ENCODE results near the gene FAM50B. TPM values are rescaled to one million over a fixed set of nuclear protein-coding genes. Genes with fewer than 3 reads are reported as not detected.

The FAM50B gene
- total and polyA plus RNA-seq, 4 donors: 8.8 to 12.3 (median 11.1) TPM

- H3K9me3 ChIP-seq (ENCODE audit: control insufficient read depth in 4 of 4, low read length in 3 of 4): no peaks in the 10 kb centered on the region
- no peak overlapping the region for H3K27ac ChIP-seq (ENCODE audit: low read depth in 1 of 2, low read length in 2 of 2)
- no peaks in the 10 kb centered on the region for H3K27me3 ChIP-seq (ENCODE audit: control insufficient read depth in 4 of 4, insufficient read depth in 4 of 4, low read length in 3 of 4)
- peaks cover 0 to under 1% (median 0%) of the 10 kb centered on the region in 4 donors for H3K4me1 ChIP-seq (ENCODE audit: control insufficient read depth in 4 of 4, insufficient read depth in 4 of 4, low read length in 3 of 4)
- WGBS: 86% methylated on average over 11 of the region's 11 CpGs
- TF ChIP-seq JUND (IDR thresholded peaks at IDR 0.05): no peak
- TF ChIP-seq ATF3 (IDR thresholded peaks at IDR 0.05): no peak
- TF ChIP-seq MAX (IDR thresholded peaks at IDR 0.05): no peak
- no peak for TF ChIP-seq HNF4A (conservative IDR thresholded peaks at IDR 0.05)
- no peak for TF ChIP-seq YY1 (IDR thresholded peaks at IDR 0.05)
- no peak for TF ChIP-seq RAD21 (IDR thresholded peaks at IDR 0.05)
- no peak for TF ChIP-seq REST (IDR thresholded peaks at IDR 0.05)
- TF ChIP-seq NR2F2 (IDR thresholded peaks at IDR 0.05): no peak
- no peak for TF ChIP-seq SP1 (IDR thresholded peaks at IDR 0.05)
- TF ChIP-seq RXRA (IDR thresholded peaks at IDR 0.05): no peak
- TF ChIP-seq FOXA1 (IDR thresholded peaks at IDR 0.05): no peak
- TF ChIP-seq HNF4G (IDR thresholded peaks at IDR 0.05): no peak
- no peak for TF ChIP-seq CTCF (IDR thresholded peaks at IDR 0.05; ENCODE audit: low read depth, low read length, missing input control)
- no peak for TF ChIP-seq FOXA2 (IDR thresholded peaks at IDR 0.05)
- TF ChIP-seq TAF1 (conservative IDR thresholded peaks at IDR 0.05): no peak
- TF ChIP-seq GABPA (IDR thresholded peaks at IDR 0.05 in 1 of 2, conservative IDR thresholded peaks at IDR 0.05 in 1 of 2): no peak
- H3K36me3 ChIP-seq (ENCODE audit: control insufficient read depth in 4 of 4, insufficient read depth in 3 of 4, low read depth in 1 of 4, low read length in 3 of 4): no peaks in the 10 kb centered on the region
- no peak overlapping the region for H3K9ac ChIP-seq (ENCODE audit: low read depth in 1 of 2, low read length in 2 of 2)
- no peak for DNase-seq (ENCODE audit: low spot score)
- H3K4me3 ChIP-seq (ENCODE audit: low read depth in 1 of 3, low read length in 3 of 3): no peak overlapping the region
Measured at GRCh38 chr6:3800850-3801591, 48.2 kb upstream of the FAM50B start.

- H3K4me3 ChIP-seq (ENCODE audit: low read depth in 1 of 3, low read length in 3 of 3): no peak overlapping the region
- 95% methylated on average over 5 of the region's 5 CpGs for WGBS
- no peaks in the 10 kb centered on the region for H3K36me3 ChIP-seq (ENCODE audit: control insufficient read depth in 4 of 4, insufficient read depth in 3 of 4, low read depth in 1 of 4, low read length in 3 of 4)
- peaks cover 0 to 5% (median 3%) of the 10 kb centered on the region in 4 donors for H3K4me1 ChIP-seq (ENCODE audit: control insufficient read depth in 4 of 4, insufficient read depth in 4 of 4, low read length in 3 of 4)
- H3K27me3 ChIP-seq (ENCODE audit: control insufficient read depth in 4 of 4, insufficient read depth in 4 of 4, low read length in 3 of 4): no peaks in the 10 kb centered on the region
- DNase-seq (ENCODE audit: low spot score): no peak
- no peaks in the 10 kb centered on the region for H3K9me3 ChIP-seq (ENCODE audit: control insufficient read depth in 4 of 4, low read length in 3 of 4)
- TF ChIP-seq HNF4G (IDR thresholded peaks at IDR 0.05) (no peak), ATF3 (IDR thresholded peaks at IDR 0.05) (no peak), HNF4A (conservative IDR thresholded peaks at IDR 0.05) (no peak), RAD21 (IDR thresholded peaks at IDR 0.05) (no peak), FOXA1 (IDR thresholded peaks at IDR 0.05) (no peak)
- no peak overlapping the region for H3K9ac ChIP-seq (ENCODE audit: low read depth in 1 of 2, low read length in 2 of 2)
- H3K27ac ChIP-seq (ENCODE audit: low read depth in 1 of 2, low read length in 2 of 2): no peak overlapping the region
Measured at GRCh38 chr6:3801960-3802359, 47.2 kb upstream of the FAM50B start.
